Ectodermal cell (in vitro differentiated cells): Measurements from ENCODE around the gene FBF1.
"Not testable (repeated sequence)": the region's sequence is repeated elsewhere in the genome, so short reads cannot be mapped to it uniquely, and the experiment has no call there.

Source experiments
- H3K27ac ChIP-seq: 2 replicates; pipeline ENCODE4 v1.7.0; 2013; ENCODE audit warnings: mild to moderate bottlenecking, low read depth, low read length; ENCODE audit not compliant: insufficient read depth, poor library complexity, severe bottlenecking
- H3K27me3 ChIP-seq: 2 replicates; pipeline ENCODE4 v1.7.0; 2013; ENCODE audit warnings: mild to moderate bottlenecking, low read length; ENCODE audit not compliant: insufficient read depth, control insufficient read depth, poor library complexity, severe bottlenecking
- H3K36me3 ChIP-seq: one replicate; pipeline ENCODE4 v1.7.0; 2013; ENCODE audit warnings: low read length; ENCODE audit not compliant: control insufficient read depth, insufficient read depth
- H3K4me1 ChIP-seq: one replicate; pipeline ENCODE4 v1.7.0; 2013; ENCODE audit warnings: low read length; ENCODE audit not compliant: control insufficient read depth, insufficient read depth
- H3K4me3 ChIP-seq: 2 replicates; pipeline ENCODE4 v1.7.0; 2013; ENCODE audit warnings: low read depth, low read length, control low read depth; ENCODE audit not compliant: insufficient read depth
- H3K9me3 ChIP-seq: 2 replicates; pipeline ENCODE4 v1.7.0; 2013; ENCODE audit warnings: mild to moderate bottlenecking, low read length, moderate library complexity; ENCODE audit not compliant: control insufficient read depth
- WGBS, 2 experiments: methylation state at CpG; one replicate each; pipeline ENCODE4 v1.1.7; 2013; ENCODE audit warnings: missing lambda C conversion rate in 2 of 2; 5-methylcytosine and 5-hydroxymethylcytosine counted together

The FBF1 gene

DNA sequence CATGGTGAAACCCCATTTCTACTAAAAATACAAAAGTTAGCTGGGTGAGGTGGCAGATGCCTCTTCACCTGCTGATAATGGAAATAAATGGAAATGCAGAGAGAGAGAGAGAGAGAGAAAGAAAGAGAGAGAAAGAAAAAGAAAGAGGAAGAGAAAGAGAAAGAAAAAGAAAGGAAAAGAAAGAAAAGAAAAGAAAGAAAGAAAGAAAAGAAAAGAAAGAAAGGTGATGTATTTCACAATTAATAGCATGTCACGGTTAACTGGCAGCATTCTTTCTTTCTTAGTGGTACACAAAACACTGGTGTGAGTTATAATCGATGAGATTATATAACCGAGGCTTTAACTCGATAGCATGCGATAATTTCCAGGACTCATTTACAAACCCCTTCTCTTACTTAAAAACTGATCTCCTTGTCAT lies 34.9 kb upstream of the FBF1 start:
- Histone ChIP-seq H3K27me3 (no peaks in the 10 kb centered on the region), H3K4me3 (no peak overlapping the region), H3K27ac (no peak overlapping the region), H3K9me3 (no peaks in the 10 kb centered on the region), H3K36me3 (no peaks in the 10 kb centered on the region), H3K4me1 (no peaks in the 10 kb centered on the region)
- 92 to 98% methylated on average over 3 to 5 of the region's 5 CpGs for WGBS, 2 experiments

DNA sequence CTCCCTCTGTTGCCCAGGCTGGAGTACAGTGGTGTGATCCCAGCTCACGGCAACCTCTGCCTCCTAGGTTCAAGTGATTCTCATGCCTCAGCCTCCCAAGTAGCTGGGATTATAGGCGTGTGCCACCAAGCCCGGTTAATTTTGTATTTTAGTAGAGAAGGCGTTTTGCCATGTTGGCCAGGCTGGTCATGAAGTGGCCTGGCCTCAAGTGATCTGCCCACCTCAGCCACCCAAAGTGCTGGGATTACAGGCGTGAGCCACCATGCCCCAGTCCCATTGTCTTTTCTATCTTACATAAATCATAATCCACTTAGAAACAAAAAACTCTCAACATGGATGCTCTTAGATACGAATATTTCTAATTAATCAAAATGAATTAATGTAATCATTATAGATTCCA lies 34.3 kb upstream of the FBF1 start:
- 96% methylated on average over 5 to 6 of the region's 6 CpGs for WGBS, 2 experiments
- H3K27ac ChIP-seq, H3K27me3 ChIP-seq, H3K4me1 ChIP-seq, H3K9me3 ChIP-seq, H3K36me3 ChIP-seq, H3K4me3 ChIP-seq: not testable (repeated sequence)

DNA sequence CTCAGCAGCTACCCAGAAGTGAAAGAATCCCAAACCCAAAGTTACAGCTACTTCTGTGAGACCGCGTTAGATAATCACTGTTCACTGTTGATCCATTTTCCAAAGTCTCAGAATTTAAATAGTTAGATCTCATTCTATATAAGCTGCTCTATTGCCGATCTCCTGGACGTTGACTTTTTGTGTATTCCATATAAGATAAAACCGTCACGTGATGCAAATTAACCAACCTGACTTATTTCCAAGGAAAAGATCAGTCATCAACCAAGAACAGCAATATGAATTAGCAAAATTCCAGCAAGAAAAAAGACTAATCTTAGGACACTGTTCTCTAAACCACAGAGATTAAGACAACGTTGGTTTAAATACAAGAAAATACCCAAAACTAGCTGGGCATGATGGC lies 29.8 kb upstream of the FBF1 start:
- 93 to 94% methylated on average over 7 of the region's 7 CpGs for WGBS, 2 experiments

DNA sequence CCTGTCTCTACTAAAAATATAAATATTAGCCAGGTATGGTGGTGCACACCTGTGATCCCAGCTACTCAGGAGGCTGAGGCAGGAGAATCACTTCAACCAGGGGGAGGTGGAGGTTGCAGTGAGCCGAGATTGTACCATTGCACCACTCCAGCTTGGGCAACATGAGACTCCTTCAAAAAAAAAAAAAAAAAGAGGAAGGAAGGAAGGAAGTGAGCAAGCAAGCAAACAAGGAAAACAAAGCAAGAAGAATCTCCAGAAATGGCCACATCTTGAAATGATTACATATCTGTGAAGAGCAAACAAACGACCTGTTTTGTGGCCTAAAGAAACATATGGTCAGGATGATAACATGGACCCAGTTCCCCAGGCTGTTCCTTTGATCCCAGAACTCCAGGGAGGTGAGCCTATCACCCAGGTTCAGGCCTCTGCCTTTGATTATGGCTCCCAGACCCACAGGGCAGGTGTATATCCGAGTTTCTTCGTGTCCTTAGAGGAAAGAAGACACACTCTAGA lies 29.2 kb upstream of the FBF1 start:
- no peaks in the 10 kb centered on the region for H3K36me3 ChIP-seq
- WGBS, 2 experiments = 93 to 95% methylated on average over 4 of the region's 4 CpGs
- H3K27ac ChIP-seq = no peak overlapping the region
- no peak overlapping the region for H3K4me3 ChIP-seq
- no peaks in the 10 kb centered on the region for H3K9me3 ChIP-seq
- H3K27me3 ChIP-seq = no peaks in the 10 kb centered on the region
- no peaks in the 10 kb centered on the region for H3K4me1 ChIP-seq

More for the DNA sequence above, 29.8 kb upstream of the FBF1 start:
- Histone ChIP-seq H3K27ac (no peak overlapping the region), H3K9me3 (no peaks in the 10 kb centered on the region), H3K36me3 (no peaks in the 10 kb centered on the region), H3K27me3 (no peaks in the 10 kb centered on the region), H3K4me3 (no peak overlapping the region), H3K4me1 (no peaks in the 10 kb centered on the region)

DNA sequence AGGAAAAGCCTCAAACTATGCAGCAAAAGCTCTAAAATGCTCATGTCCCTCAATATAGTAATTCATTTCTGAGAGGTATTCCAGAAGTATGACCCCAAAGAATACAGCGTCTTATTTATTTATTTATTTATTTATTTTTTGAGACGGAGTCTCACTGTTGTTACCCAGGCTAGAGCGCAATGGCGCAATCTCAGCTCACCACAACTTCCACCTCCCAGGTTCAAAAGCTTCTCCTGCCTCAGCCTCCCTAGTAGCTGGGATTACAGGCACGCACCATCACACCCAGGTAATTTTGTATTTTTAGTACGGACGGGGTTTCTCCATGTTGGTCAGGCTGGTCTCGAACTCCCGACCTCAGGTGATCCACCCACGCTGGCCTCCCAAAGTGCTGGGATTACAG lies 28.2 kb upstream of the FBF1 start:
- not testable (repeated sequence) for H3K27ac ChIP-seq, H3K27me3 ChIP-seq, H3K36me3 ChIP-seq, H3K9me3 ChIP-seq, H3K4me3 ChIP-seq, H3K4me1 ChIP-seq
- 78 to 87% methylated on average over 9 to 10 of the region's 10 CpGs for WGBS, 2 experiments

DNA sequence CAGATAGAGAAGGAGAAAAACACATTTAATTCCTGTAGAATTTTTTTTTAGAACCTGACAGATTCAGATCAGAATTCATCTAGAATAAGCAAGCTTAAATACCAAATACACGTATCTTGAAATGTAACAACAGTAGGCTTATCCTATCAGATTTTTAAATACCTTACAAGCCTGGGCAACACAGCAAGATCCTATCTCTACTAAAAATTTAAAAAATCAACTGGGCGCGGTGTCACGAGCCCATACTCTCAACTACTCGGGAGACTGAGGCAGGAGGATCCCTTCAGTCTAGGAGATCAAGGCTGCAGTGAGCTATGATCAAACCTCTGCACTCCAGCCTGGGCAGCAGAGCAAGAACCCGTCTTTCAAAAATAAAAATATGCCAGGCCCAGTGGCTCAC lies 24.6 kb upstream of the FBF1 start:
- H3K36me3 ChIP-seq = no peaks in the 10 kb centered on the region
- H3K9me3 ChIP-seq = no peaks in the 10 kb centered on the region
- H3K27me3 ChIP-seq = no peaks in the 10 kb centered on the region
- no peak overlapping the region for H3K4me3 ChIP-seq
- no peak overlapping the region for H3K27ac ChIP-seq
- H3K4me1 ChIP-seq = no peaks in the 10 kb centered on the region
- WGBS, 2 experiments = 91 to 96% methylated on average over 6 of the region's 6 CpGs

DNA sequence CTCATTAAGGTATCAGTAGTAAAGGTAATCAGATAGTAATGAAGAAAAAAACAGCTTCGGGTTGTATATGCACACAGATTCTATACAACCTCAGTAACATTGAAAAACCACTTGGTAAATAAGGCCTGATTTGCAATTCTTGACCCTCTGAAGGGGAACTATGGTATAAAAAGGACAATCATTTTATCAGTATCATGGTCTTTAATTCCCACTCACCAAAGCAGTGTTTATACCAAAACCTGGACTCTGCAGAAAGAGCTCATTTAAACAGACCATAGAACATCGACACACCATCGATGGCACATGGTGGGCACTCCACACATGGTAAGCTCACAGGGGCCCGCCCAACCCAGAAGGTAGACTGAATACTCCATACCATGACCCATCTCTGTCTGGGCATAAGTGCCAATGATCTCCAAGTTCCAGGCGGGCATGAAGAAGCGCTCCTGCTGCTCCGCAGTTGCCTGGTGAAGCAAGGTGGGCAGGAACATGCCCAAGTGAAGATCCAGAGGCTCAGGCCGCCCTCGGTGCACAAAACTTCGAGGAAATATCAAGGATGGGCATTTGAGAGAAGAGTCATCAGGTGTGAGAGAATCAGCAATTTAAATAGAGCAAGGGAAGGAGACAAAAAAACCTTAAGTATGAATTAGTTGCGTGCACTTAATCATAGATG lies 19.1 kb upstream of the FBF1 start:
- 94 to 95% methylated on average over 11 of the region's 11 CpGs for WGBS, 2 experiments
- H3K27me3 ChIP-seq = no peaks in the 10 kb centered on the region
- no peak overlapping the region for H3K27ac ChIP-seq
- no peaks in the 10 kb centered on the region for H3K4me1 ChIP-seq
- no peaks in the 10 kb centered on the region for H3K9me3 ChIP-seq
- H3K36me3 ChIP-seq = no peaks in the 10 kb centered on the region
- H3K4me3 ChIP-seq = no peak overlapping the region

DNA sequence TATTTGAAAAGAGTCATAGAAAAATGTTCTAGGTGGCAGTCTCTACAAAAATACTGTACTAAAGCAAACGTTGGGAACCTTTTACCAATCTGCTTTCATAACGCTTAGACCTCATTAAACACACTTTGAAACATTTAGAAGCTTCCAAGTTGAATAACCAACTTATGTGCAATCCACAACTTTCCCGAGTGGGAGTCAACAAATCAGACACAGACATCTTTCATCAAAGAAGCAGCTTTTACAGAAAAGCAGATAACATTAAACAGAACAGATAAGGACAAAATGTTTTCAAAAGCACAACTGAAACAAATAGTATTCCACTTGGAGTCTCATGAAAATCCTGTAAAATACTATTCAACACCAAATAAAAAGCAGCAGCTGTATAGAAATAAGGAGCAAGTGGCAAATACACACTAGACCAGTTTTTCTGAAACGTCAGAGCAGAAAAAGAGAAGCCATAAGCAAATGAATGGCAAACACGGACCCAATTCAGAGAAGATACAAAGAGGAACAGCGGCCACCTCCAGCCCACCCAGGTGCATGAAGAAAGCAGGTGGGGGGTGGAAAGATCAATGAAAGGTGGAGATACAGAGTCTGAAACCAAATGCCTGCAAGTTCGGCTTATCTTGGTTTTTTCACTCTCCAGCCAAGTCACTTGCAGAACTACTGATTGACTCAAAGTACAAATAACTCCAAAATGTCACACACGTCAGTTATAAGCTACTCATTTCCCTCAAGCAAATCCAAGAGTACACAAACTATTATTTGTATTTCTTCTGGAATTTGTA lies 18.4 kb upstream of the FBF1 start:
- Histone ChIP-seq H3K36me3 (no peaks in the 10 kb centered on the region), H3K27ac (no peak overlapping the region), H3K4me1 (no peaks in the 10 kb centered on the region), H3K9me3 (no peaks in the 10 kb centered on the region), H3K27me3 (no peaks in the 10 kb centered on the region), H3K4me3 (no peak overlapping the region)
- WGBS, 2 experiments = 47 to 50% methylated on average over 8 of the region's 8 CpGs

DNA sequence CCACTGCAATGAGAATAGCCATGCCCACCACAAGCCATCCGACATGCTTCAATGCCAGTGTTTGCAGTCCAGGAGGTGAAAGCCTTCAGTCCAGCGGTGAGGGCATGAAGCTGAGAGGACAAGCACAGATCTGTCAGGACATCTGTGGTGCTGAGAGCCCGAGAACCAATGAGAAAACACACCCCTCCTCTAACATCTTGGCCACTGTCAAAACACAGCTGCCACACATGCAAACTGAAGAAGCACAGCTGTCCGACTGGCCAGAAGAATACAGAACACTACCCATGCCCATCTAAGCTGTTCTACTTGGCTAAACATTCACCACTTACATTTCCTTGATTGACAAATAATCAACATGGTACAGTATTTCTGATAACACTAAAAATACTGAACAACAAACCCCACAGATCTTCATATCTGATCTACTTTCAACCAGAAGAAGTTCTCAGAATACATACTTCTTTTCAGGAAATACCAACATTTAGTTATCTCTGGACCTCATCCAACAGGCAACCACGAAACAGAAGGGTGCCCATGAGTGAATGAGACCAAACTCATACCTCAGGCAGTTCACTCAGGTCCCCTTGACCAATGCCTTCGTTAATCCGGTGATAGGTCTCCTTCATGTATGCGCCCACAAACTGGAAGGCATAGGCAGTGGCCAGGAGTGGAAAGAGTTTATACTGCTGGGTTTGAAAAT lies 10.2 kb upstream of the FBF1 start:
- WGBS, 2 experiments = 93 to 97% methylated on average over 8 of the region's 8 CpGs
- Histone ChIP-seq H3K27ac (no peak overlapping the region), H3K4me3 (no peak overlapping the region), H3K4me1 (no peaks in the 10 kb centered on the region), H3K36me3 (peaks cover 24% of the 10 kb centered on the region), H3K9me3 (no peaks in the 10 kb centered on the region), H3K27me3 (no peaks in the 10 kb centered on the region)

DNA sequence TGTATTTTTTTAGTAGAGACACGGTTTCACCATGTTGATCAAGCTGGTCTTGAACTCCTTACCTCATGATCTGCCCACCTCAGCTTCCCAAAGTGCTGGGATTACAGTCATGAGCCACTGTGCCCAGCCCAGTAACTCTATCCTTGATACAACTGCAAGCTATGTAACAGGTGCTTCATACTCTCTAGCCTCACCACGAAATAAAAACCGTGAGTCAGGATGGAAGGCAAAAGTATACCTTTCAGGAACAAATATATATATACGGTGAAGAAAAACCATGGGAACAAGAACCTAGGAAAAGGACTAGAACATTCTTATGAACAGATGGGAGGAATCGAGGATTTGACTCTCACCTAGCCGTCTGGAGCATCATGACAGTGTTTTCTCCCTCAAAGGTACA lies 9.6 kb upstream of the FBF1 start:
- WGBS, 2 experiments = 95 to 97% methylated on average over 6 of the region's 6 CpGs
- Histone ChIP-seq H3K36me3 (peaks cover 24% of the 10 kb centered on the region), H3K9me3 (no peaks in the 10 kb centered on the region), H3K4me3 (no peak overlapping the region), H3K27ac (no peak overlapping the region), H3K27me3 (no peaks in the 10 kb centered on the region), H3K4me1 (no peaks in the 10 kb centered on the region)
